ENCODE measurements around the gene KCNK3.

DNA sequence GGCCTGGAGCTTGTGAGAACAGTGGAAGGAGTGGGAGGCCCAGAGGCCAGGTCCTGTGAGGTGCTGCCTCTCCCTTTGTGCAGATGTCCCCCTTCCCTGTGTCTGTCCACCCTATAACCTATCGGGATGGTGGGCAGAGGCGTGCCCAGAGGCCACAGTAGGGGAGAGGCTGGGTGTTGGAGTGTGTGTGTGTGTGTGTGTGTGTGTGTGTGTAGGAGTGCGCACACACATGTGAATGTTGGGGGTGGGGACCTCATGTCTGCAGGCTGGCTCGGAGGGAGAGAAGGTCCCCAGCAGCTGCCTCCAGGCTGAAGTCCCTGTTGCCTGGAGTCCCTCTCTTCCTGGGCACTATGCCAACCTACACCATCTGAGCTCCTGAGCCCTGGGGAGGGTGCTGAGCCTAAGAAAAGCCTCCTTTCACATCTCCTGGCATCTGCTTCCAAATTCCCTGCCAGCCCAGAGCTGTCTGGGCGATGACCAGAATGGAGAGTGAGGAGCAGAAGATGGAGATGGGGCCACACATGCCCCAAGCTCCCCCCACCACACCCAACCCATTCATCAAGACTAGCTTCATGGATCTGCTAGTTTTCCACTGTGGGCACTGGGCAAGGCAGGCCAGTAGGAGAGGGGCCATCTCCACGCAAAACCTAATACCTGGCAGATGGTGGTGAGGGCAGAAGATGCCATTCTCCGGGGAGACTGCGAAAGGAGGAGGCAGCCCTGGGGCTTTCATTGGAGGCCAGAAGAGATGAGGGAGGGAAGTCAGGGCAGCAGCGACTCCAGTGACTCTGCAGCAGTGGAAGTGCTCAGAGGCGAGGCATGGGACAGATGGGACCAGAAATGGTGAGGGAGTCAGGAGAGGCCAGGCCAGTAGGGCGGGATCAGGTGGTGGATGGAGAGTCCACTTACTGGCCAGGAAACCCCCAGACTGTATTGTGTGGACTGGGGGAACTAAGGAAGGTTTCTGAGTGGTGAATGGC, 20.3 kb downstream of the KCNK3 start:
- TF ChIP-seq EP300 (IDR thresholded peaks at IDR 0.05) (no peak), POLR2AphosphoS5 (IDR thresholded peaks at IDR 0.05) (no peak), POLR2A (IDR thresholded peaks at IDR 0.05; ENCODE audit: low read depth) (no peak)
- TF ChIP-seq, protein P1, sequence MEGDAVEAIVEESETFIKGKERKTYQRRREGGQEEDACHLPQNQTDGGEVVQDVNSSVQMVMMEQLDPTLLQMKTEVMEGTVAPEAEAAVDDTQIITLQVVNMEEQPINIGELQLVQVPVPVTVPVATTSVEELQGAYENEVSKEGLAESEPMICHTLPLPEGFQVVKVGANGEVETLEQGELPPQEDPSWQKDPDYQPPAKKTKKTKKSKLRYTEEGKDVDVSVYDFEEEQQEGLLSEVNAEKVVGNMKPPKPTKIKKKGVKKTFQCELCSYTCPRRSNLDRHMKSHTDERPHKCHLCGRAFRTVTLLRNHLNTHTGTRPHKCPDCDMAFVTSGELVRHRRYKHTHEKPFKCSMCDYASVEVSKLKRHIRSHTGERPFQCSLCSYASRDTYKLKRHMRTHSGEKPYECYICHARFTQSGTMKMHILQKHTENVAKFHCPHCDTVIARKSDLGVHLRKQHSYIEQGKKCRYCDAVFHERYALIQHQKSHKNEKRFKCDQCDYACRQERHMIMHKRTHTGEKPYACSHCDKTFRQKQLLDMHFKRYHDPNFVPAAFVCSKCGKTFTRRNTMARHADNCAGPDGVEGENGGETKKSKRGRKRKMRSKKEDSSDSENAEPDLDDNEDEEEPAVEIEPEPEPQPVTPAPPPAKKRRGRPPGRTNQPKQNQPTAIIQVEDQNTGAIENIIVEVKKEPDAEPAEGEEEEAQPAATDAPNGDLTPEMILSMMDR (IDR thresholded peaks at IDR 0.05) = no peak
